ENCODE data around the gene MXRA7.

GRCh38 chr17:76744747-76745146 lies 34.0 kb upstream of the MXRA7 start:
- TF ChIP-seq SUZ12 (IDR thresholded peaks at IDR 0.05; ENCODE audit: extremely low read depth, insufficient read depth, insufficient read length) (no peak), YY1 (IDR thresholded peaks at IDR 0.05; ENCODE audit: insufficient read depth, insufficient read length) (no peak), ZNF274 (IDR thresholded peaks at IDR 0.05; ENCODE audit: low read depth, low read length) (no peak)

Measured in NT2/D1 (cell line).